Fibroblast of skin of left biceps (primary cell): ENCODE data around the gene A4GALT.
"Not testable (repeated sequence)": the region's sequence is repeated elsewhere in the genome, so short reads cannot be mapped to it uniquely, and the experiment has no call there.

Experiments
- DNase-seq, 2 experiments: peaks; one replicate each; pipeline ENCODE4 v3.0.0-alpha.2; 2013; ENCODE audit warnings: low read depth in 2 of 2

A4GALT gene

GRCh38 chr22:42682113-42682851, 38.4 kb downstream of the A4GALT start:
- DNase-seq = no peak

DNA sequence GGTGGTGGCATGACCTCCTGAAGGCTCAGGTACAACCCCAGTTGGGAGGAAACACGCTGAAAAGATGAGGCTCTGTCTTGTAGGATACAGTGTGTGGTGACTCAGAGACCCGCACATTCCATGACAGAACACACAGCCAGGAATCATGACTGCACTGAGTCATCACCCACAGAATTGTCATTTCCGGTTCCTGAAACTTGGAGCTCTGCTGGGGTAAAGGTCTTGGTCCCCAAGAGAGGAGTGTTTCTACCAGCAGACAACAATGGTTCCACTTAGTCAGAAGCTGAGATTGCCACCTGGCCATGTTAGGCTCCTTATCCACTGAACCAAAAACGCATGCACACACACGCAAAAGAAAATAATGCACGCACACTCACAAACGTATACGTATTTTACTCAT, 40.0 kb downstream of the A4GALT start:
- peak; percentile 79 to 86 for DNase-seq

GRCh38 chr22:42679691-42680090, 41.0 kb downstream of the A4GALT start:
- DNase-seq = no peak

GRCh38 chr22:42678894-42679293, 41.8 kb downstream of the A4GALT start:
- no peak for DNase-seq

DNA sequence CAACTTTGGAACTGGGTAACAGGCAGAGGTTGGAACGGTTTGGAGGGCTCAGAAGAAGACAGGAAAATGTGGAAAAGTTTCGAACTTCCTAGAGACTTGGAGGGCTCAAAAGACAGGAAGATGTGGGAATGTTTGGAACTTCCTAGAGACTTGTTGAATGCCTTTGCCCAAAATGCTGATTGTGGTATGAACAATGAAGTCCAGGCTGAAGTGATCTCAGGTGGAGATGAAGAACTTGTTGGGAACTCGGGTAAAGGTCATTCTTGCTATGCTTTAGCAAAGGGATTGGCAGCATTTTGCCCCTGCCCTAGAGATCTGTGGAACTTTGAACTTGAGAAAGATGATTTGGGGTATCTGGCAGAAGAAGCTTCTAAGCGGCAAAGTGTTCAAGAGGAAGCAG, 42.7 kb downstream of the A4GALT start:
- DNase-seq = not testable (repeated sequence)

DNA sequence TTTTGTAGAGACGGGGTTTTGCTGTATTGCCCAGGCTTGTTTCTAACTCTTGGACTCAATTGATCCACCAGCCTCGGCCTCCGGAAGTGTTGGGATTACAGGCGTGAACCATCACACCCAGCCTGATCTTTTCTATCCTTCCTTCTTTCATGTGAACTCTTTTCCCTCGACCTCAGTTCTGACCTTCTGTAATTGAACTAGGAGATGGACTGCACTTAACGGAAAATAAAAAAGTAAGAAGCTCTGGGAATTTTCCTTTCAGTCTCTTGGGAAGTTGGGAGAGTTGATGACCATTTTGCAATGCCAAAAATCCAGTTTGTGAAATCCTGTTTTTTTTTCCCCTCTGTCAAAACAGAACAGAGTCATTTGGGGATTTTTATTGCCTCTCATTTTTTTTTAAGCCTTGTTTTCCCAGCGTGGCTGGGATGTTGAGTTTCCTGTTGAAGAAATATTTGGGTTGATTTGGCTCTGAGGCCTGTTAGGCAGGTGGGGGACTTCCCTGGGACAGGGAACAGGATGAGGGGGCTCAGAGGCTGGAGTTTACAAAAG, 44.5 kb downstream of the A4GALT start:
- DNase-seq = no peak

- no peak for DNase-seq
These were observed 46.7 kb downstream of the A4GALT start for GRCh38 chr22:42673898-42674401.

DNA sequence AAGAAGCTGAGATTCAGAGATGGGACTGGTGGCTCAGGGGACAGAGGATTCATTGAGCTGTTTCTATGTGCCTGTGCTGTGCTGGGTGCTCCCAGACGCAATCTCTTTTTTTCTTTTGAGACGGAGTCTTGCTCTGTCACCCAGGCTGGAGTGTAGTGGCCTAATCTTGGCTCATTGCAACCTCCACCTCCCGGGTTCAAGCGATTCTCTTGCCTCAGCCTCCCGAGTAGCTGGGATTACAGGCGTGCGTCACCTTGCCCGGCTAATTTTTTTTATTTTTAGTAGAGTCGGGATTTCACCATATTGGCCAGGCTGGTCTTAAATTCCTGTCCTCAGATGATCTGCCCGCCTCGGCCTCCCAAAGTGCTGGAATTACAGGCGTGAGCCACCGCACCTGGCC, 47.6 kb downstream of the A4GALT start:
- not testable (repeated sequence) for DNase-seq

- DNase-seq = no peak
These were observed 49.6 kb downstream of the A4GALT start for GRCh38 chr22:42670921-42671709.

DNA sequence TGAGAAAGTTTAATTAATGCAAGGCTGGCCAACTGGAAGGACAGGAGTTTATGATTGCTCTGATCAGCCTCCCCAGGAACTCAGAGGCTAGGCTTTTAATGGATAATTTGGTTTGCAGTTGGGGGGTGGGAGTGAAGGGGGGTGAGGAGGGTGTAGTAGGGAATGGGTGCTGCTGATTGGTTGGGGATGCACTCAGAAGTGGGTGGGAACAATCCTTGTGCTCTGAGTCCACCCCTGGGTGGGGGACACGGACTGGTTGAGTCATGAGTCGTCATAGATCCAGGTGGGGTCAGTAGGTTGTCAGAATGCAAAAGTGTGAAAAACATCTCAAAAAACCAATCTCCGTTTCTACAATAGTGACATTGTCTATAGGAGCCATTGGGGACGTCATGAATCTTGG, 50.6 kb downstream of the A4GALT start:
- DNase-seq = no peak

DNA sequence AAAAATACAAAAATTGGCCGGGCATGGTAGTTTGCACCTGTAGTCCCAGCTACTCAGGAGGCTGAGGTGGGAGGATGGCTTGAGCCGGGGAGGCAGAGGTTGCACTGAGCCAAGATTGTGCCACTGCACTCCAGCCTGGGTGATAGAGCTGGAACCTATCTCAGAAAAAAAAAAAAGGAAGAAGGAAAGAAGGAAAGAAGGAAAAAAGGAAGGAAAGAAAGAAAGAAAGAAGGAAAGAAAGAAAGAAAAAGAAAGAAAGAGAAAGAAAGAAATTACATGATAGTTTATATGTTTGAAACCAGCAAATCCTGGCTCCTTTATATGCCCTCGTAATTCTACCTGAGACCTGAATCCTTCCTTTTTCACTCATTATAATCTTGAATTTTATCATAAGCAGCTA, 54.3 kb downstream of the A4GALT start:
- not testable (repeated sequence) for DNase-seq

DNA sequence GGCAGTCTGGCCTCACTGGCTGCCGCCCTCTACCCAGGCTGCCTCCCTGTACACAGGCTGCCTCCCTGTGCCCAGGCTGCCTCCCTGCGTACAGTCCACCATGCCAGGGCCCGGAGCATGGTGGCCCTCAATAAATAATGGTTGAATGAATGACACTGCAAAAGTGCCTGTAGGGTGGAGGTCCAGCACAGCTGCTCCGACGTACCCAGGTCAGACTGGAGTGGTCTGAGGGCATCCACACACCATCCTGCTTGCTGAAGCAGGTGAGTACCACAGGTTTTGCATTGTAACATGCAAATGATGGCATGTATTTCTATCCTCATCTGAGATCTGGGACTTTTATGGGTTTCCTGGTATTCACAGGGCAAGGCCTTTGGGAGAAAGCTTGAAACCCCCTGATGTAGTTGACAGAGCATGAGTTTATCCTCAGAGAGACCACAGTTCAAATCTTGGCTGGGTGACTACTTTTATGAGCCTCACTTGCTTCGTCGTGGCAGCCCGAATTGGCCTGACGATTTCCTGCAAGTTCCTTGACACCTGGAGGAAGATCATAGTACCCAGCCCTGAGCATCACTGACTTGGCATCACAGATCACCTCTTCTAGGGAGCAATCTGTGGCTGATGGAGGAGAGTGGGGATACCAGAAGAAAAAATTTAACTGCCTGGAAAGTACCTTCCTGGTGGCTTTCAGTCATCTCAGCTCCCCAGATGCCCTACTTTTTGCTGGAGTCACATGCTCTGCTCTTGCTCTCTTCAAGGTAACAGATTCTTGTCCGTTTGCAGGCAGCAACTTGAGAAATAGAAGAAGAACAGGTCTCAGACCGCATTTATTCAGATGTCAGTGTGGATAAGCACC, 55.5 kb downstream of the A4GALT start:
- DNase-seq = no peak

DNA sequence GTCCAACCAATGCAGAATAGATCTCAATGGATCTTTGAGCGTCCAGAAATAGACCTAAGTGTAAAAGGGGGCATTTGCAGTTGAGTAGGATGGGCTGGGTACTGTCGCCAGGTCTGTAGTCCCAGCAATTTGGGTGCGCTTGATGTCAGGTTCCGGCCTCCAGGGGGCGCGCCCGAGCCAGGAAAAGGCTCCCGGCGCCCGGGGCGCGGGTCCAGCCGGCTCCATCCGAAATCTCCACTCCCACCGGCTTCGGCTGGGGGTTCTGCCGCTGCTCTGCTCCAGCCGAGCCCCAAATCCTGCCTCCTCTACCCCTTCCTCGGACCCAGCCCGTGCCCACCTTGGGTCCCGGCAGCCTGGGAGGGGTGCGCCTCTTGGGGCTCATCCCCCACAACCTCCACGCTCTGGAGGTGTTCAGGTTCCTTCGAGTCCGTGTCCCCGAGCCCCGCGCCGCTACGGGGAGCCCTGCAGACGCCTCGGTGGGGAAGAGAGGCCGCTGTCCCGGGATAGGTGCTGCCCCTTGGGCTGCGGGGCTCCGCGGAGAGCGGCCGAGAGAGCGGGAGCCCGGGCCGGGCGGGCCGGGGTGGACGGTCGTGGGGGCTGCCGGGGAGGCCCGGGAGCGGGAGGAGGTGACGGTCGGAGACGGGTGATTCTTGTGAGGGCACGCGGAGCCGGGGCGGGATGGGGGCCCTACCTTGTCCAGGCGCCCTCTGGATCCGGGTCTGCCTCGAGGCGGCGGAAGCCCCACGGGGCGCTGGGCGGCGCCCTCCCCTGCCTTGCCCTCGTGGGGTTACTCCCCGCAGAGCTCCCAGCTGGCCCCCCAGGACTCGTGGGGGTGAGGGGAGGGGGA, 58.5 kb downstream of the A4GALT start:
- no peak for DNase-seq

DNA sequence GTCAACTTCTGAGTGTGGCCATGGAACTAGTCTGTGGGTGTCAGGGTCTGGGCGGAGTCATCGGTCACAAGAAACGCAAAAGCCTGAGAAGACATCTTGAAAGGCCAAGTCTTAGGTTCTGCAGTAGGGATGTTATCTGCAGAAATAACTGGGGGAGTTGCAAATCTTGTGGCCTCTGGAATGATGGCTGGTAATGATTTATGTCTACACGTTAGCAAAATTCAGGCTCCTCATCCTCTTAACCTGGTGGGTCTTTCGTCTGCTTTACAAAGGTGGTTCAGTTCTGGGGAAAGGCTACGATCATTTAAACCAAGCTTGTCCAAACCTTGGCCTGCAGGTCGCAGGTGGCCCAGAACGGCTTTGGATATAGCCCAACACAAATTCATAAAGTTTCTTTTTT, 64.1 kb downstream of the A4GALT start:
- DNase-seq = no peak

GRCh38 chr22:42655693-42656092, 65.0 kb downstream of the A4GALT start:
- DNase-seq = no peak

GRCh38 chr22:42654436-42655073, 66.1 kb downstream of the A4GALT start:
- DNase-seq = no peak

DNA sequence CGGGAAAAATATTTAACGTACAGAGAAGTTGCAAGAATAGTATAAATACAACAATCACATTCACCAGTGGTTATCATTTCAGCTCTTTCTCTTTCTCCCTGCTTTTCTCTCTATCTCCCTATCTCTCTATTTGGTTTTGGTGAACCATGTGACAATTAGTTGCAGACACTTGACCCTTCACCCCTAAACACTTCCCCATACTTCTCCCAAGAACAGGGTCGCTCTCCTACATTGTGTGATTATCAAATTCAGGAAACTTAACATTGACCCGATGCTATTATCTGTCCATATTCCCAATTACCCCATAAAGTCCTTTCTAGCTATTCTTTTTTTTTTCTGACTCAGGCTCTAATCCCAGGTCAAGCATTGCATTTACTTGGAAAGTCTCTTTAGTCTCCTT, 66.7 kb downstream of the A4GALT start:
- no peak for DNase-seq

GRCh38 chr22:42651134-42651533, 69.5 kb downstream of the A4GALT start:
- no peak for DNase-seq

- DNase-seq = peak; percentile 56 to 64
These were observed 71.2 kb downstream of the A4GALT start, which contains the start of gene CYB5R3 for GRCh38 chr22:42649246-42650099. Gene CYB5R3, minus strand, starts transcription at chr22:42649392. Its CDS starts 77 bp downstream, at chr22:42649315.
